Measurements from ENCODE around the gene SERPINF2.
"Not testable (repeated sequence)": the region's sequence is repeated elsewhere in the genome, so short reads cannot be mapped to it uniquely, and the experiment has no call there.

The SERPINF2 gene

DNA sequence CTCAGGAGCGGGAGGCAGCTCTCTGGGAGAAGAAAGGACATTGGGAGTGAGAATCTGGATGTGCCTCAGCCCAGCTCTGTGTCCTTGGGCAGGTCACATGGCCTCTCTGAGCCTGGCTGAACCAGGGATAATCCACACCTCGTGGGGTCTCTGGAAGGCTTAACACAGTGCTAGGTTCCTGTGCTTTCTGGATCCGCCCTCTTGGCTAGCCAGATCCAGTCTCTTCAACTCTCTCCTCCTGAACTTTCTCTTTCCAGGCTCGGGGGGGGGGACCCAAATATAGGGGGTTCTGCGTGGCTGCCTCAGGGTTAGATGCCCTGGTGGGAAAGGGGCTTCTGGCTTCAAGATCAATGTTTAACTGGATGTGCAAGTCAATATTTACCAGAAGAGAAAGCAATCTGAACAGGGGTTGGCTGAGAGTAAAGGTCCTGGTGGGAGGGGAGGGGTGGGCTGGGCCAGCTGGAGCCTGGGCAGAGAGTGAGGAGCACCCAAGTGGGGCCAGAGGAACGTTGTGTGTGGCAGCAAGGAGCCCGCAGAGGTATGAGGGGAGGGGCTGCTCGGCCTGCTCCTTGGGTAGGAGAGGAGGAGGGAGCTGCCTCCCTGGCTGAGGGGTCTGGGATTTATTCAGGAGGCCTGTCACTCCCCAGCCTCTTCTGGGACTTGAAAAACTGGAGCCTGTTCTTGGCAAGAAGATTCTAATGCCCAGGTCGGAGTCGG is at the start of gene SERPINF2:
SERPINF2 (plus strand) TSS at position 501 of the 717 bp plus-strand sequence. CDS start 2,125 bp downstream, outside the sequence.
- no peak for DNase-seq (ENCODE audit: low spot score)

DNA sequence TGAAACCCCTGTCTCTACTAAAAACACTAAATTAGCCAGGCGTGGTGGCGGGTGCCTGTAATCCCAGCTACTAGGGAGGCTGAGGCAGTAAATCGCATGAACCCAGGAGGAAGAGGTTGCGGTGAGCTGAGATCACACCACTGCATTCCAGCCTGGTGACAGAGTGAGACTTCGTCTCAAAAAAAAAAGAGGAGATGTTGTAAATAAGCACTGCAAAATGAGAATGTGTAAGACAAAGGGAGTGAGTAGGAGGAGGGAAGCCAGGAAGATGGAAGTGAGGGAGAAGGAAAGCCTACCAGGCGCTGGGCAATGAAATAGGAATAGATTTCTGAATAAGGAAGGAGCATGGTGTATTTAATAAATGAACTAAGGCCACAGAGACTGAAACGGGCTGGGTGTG is 49.3 kb upstream of the SERPINF2 start:
- no peak for DNase-seq (ENCODE audit: low spot score)

DNA sequence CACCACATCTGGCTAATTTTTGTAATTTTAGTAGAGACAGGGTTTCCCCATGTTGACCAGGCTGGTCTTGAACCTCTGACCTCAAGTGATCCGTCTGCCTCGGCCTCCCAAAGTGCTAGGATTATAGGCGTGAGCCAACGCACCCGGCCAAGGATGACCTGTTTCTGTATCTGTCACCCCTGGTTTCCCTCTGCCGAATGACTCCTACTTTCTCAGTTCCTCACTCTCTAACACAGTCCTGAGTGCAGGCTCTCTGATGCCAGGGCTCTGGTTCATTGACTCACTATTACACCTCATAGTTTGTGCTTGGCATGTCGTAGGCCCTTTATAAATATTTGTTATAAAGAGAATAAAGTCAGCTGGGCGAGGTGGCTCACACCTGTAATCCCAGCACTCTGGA is 47.3 kb upstream of the SERPINF2 start:
- no peak for DNase-seq (ENCODE audit: low spot score)

GRCh38 chr17:1697681-1698080 is 45.0 kb upstream of the SERPINF2 start:
- DNase-seq (ENCODE audit: low spot score): no peak

GRCh38 chr17:1699891-1700290 is 42.8 kb upstream of the SERPINF2 start:
- not testable (repeated sequence) for DNase-seq (ENCODE audit: low spot score)

- no peak for DNase-seq (ENCODE audit: low spot score)
Measured at GRCh38 chr17:1703063-1703462, 39.6 kb upstream of the SERPINF2 start.

GRCh38 chr17:1705004-1705403 is 37.7 kb upstream of the SERPINF2 start:
- DNase-seq (ENCODE audit: low spot score): no peak

- no peak for DNase-seq (ENCODE audit: low spot score)
Measured at GRCh38 chr17:1707107-1707506, 35.6 kb upstream of the SERPINF2 start.

- DNase-seq (ENCODE audit: low spot score): not testable (repeated sequence)
Measured at GRCh38 chr17:1708791-1709346, 33.8 kb upstream of the SERPINF2 start.

- no peak for DNase-seq (ENCODE audit: low spot score)
Measured at GRCh38 chr17:1709403-1709951, 33.2 kb upstream of the SERPINF2 start.

DNA sequence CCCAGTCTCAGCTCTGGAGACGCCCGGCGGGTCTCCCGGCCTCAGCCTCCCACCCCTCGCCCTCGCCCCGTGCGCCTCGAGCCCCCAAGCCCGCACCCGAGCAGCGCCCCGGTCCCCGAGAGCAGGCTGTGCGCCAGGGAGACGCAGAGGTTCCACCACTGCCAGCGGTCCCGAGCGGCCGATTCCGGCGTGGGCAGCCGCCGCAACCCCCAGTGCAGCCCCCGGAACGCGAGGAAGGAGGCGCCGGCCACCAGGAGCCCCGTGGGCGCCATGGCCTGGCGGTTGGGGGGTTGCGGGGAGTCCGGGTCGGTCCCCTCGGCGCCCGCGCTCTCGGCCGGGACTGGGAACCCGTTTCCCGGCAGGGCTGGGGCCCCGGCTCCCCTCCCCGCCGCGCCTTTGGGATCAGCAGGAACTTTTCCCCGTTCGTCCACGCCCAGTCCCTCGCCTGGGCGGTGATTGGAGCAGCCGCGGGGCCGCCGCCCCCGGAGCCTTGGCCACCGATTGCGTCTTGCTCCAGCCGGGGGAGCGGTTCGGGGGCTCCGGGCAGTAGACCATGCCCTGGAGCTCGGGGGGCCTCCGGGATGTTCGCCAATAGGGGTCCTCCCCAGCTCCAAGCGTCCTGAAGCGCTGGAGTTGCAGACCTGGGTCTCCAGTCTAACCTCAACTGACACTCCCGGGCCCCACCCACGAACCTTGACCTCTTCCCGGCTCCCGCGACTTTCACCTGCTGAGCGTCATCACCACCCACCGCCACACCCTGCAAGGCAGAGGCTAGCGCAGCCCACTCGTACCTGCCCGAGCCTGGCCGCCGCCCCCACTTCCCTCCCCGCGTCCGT is 32.5 kb upstream of the SERPINF2 start, which contains the start of gene TLCD2:
TLCD2 (minus strand) TSS at position 407 of the 836 bp plus-strand sequence; CDS start at position 272, 135 bp downstream.
- peak; percentile 72 for DNase-seq (ENCODE audit: low spot score)

DNA sequence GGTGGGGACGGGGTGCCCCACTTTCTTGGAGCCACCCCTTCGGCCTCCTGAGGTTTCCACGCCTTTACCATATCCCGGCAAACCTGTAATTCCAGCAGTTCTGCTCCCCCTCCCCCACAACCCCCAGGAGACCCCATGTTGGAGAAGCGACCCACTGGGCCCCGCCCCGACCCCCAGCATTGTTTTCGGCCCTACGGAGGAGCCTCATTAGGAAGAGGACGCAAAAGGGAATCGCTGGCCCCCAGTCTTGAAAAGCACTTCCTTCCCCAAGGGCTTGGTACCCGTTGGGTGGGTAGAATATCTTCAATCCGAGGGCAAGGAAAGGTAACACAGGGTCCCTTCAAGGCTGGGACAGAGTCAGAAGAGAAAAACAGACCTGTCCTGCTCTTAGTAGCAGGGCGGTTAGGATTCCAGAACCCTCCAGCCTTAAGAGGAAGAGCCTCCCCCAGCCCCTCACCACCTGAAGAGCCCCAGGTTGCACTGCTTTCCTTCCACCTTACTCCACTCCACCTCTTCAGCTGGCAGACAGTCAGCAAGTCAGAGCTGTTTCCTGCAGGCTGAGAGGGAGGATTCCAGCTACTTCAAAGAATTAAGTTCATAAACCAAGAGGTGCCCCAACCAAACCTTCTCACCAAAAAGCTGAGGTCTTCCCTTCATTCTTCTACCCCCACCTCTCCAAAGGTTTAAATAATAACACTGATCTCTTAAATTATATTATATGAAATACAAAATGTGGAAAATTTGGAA is 31.7 kb upstream of the SERPINF2 start:
- no peak for DNase-seq (ENCODE audit: low spot score)

GRCh38 chr17:1711804-1712203 is 30.9 kb upstream of the SERPINF2 start:
- DNase-seq (ENCODE audit: low spot score): no peak

GRCh38 chr17:1712271-1712670 is 30.4 kb upstream of the SERPINF2 start:
- DNase-seq (ENCODE audit: low spot score): no peak

GRCh38 chr17:1713160-1713877 is 29.4 kb upstream of the SERPINF2 start:
- DNase-seq (ENCODE audit: low spot score): no peak

DNA sequence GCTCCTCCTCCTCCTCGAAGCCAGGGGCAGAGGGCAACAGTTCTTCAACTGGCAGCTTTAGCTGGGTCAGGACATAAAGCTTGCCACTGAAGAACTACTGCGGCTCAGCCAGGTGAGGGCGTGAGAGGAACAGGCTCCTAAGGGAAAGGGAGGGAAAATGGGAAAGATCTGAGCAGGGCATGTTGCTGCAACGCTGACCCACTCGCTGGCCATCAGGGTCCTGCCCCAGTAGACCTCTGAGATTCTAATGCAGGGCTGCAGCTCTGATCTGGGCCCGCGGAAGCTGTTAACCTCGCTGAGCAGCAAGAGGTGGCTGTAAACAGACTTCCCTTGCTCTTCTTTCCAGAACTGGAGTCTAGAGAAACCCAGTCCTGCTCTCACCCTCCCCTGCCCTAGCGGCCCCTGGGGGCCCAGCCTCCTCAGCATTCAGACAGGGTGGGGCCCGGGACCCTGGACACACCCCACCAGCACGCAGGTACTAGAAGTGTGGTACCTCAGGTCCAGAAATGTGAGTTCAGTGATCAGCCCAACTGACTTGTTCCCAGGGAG is 28.7 kb upstream of the SERPINF2 start:
- no peak for DNase-seq (ENCODE audit: low spot score)

DNA sequence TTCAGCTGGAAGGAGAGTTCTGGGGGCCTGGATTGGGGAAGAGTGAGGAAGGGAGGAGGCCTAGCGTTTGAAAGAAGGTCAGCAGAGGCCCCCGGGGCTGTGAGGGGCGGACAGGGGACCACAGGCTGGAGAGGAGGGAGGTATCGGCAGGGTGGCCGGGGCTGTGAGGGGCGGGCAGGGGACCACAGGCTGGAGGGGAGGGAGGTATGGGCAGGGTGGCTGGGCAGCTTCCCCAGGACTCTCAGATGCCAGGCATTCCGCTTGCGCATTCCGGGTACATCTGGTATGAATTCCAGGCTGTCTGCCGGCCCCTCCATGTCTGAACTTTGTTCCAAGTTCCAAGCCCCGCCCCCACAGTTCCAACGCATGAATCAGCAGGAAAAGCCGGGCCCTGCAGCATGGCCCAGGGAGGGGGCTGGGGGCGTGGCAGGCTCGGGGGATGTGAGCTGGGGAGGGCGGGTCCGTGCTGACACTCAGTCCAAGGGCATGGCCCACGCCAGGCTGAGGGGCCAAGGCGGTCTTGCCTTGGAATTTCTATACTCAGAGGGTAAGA is 28.2 kb upstream of the SERPINF2 start:
- DNase-seq (ENCODE audit: low spot score): no peak

DNA sequence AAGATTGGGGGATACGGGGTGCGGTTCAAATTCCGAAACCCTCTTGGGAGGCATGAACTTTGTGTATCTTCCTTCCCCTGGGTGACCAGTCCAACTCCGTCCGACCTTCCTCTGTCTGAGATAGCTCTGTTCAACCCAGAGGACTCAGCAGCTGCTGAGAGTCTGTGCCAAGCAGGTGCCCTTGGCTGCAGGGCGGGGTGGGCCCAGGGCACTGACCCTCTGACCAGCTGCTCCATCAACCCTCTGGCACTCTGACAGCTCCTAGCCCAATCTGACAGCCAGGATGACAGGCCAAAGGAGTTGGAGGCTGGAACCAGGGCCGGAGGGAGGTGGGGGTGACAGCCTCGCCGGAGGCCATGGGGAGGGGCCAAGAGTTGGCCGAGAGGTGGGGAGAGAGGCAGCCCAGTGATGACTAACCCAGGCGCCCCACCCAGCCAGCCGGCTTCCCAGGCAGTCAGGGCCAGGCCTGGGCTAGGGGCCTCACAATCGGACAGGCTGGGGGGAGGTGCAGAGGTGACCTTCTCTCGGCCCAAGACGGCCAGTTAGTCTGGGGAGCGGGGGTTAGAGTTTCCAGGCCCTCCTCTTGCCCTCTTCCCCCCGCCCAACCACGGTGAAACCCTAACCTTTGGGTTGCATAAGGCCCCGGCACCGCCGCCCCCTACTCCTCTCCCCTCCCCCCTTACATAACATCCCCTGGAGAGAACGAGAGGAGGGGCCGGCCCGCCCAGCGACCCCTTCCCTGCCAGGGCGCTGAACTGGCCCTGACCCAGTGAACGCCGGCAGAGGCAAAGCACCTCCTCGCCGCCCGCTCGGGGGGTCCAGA is 27.5 kb upstream of the SERPINF2 start:
- no peak for DNase-seq (ENCODE audit: low spot score)

GRCh38 chr17:1715803-1716075 is 26.9 kb upstream of the SERPINF2 start:
- no peak for DNase-seq (ENCODE audit: low spot score)

Data from D341Med (cell line).